ENCODE results near the gene ZNF444. TPM values are rescaled to one million over a fixed set of nuclear protein-coding genes. Genes with fewer than 3 reads are reported as not detected.
A peak's percentile ranks its signal among the peaks of the same experiment; 100 is the strongest.

Gene ZNF444
- total RNA-seq, 1 experiment from 2014 or later, result 92.2 TPM

DNA sequence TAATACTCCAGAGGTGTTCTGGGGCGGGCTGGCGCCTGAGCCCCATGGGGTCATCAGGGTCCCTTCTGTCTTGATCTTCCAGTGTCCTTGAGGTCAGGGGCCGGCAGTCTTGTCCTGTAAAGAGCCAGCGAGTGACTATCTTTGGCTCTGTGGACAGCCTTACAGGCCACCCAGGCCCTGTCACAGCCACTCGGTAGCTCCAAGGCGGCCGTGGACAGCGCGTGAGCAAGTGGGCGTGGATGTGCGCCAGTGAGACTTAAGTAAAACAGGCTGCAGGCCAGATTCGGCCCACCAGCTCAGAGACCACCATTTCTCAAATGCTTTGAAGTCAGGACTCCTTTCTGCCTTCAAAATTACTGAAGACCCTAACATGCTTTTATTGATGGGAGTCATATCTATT, 3.7 kb downstream of the ZNF444 start:
- Histone ChIP-seq H3K27me3 (replicated peaks; ENCODE audit: control insufficient read depth, insufficient read depth, low read length) (no peaks in the 10 kb centered on the region), H3K4me3 (ENCODE audit: low read depth, low read length) (no peak overlapping the region), H3K36me3 (ENCODE audit: control insufficient read depth, insufficient read depth, low read length) (peaks cover 6% of the 10 kb centered on the region), H3K4me1 (peaks cover 20% of the 10 kb centered on the region), H3K9me3 (no peaks in the 10 kb centered on the region)
- DNase-seq, result no peak
- Mint-ChIP-seq H3K36me3 (ENCODE audit: insufficient read depth, unreplicated experiment) (peaks cover 63% of the 10 kb centered on the region), H3K9me3 (ENCODE audit: unreplicated experiment) (no peaks in the 10 kb centered on the region), H3K4me1 (ENCODE audit: low read depth, unreplicated experiment) (peaks cover 26% of the 10 kb centered on the region), H3K27me3 (ENCODE audit: insufficient read depth, unreplicated experiment) (no peaks in the 10 kb centered on the region), H3K27ac (ENCODE audit: unreplicated experiment) (peak overlapping the region; percentile 94), H3K4me3 (ENCODE audit: unreplicated experiment) (no peak overlapping the region)
- BruUV-seq (replicated peaks), result no TSS peak
- CTCF ChIA-PET, result no interaction called here
- TF ChIP-seq, protein P1, sequence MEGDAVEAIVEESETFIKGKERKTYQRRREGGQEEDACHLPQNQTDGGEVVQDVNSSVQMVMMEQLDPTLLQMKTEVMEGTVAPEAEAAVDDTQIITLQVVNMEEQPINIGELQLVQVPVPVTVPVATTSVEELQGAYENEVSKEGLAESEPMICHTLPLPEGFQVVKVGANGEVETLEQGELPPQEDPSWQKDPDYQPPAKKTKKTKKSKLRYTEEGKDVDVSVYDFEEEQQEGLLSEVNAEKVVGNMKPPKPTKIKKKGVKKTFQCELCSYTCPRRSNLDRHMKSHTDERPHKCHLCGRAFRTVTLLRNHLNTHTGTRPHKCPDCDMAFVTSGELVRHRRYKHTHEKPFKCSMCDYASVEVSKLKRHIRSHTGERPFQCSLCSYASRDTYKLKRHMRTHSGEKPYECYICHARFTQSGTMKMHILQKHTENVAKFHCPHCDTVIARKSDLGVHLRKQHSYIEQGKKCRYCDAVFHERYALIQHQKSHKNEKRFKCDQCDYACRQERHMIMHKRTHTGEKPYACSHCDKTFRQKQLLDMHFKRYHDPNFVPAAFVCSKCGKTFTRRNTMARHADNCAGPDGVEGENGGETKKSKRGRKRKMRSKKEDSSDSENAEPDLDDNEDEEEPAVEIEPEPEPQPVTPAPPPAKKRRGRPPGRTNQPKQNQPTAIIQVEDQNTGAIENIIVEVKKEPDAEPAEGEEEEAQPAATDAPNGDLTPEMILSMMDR (IDR thresholded peaks at IDR 0.05; ENCODE audit: insufficient read depth in 1 of 2, low read depth in 1 of 2, low read length in 1 of 2, severe bottlenecking in 1 of 2, unreplicated experiment in 1 of 2), result no peak
- POLR2A ChIA-PET, result no interaction called here
- intact Hi-C loops (cut with micrococcal nuclease; ENCODE audit: unreplicated experiment), result loop anchor here (5.0 to 10.0 kb wide), 2 partner anchors 490 to 1683 kb away; partner anchors contain the start of genes LENG9 and U2AF2

- H3K4me3 Mint-ChIP-seq (ENCODE audit: unreplicated experiment), result no peak overlapping the region
- Histone ChIP-seq H3K4me1 (peaks cover 17% of the 10 kb centered on the region), H3K9me3 (no peaks in the 10 kb centered on the region), H3K4me3 (ENCODE audit: low read depth, low read length) (no peak overlapping the region), H3K27me3 (replicated peaks; ENCODE audit: control insufficient read depth, insufficient read depth, low read length) (no peaks in the 10 kb centered on the region), H3K36me3 (ENCODE audit: control insufficient read depth, insufficient read depth, low read length) (peaks cover 6% of the 10 kb centered on the region)
- POLR2A ChIA-PET, result no interaction called here
- H3K27me3 Mint-ChIP-seq (ENCODE audit: insufficient read depth, unreplicated experiment), result no peaks in the 10 kb centered on the region
- no peaks in the 10 kb centered on the region for H3K9me3 Mint-ChIP-seq (ENCODE audit: unreplicated experiment)
- TF ChIP-seq, protein P1 (IDR thresholded peaks at IDR 0.05; ENCODE audit: insufficient read depth in 1 of 2, low read depth in 1 of 2, low read length in 1 of 2, severe bottlenecking in 1 of 2, unreplicated experiment in 1 of 2), result no peak
- peaks cover 21% of the 10 kb centered on the region for H3K4me1 Mint-ChIP-seq (ENCODE audit: low read depth, unreplicated experiment)
- DNase-seq, result no peak
- H3K27ac Mint-ChIP-seq (ENCODE audit: unreplicated experiment), result no peak overlapping the region
- intact Hi-C loops (cut with micrococcal nuclease; ENCODE audit: unreplicated experiment), result loop anchor here (10.0 kb wide), 1 partner anchor 491 kb away; the partner anchor contains the start of gene U2AF2
- CTCF ChIA-PET, result interaction anchor here (0.8 kb wide), 1 partner anchor 79 kb away, joined by 3 read pairs; no protein-coding TSS in a partner anchor
- no TSS peak for BruUV-seq (replicated peaks)
- peaks cover 61% of the 10 kb centered on the region for H3K36me3 Mint-ChIP-seq (ENCODE audit: insufficient read depth, unreplicated experiment)
Observed at GRCh38 chr19:56145698-56146097, 4.6 kb downstream of the ZNF444 start.

GRCh38 chr19:56146904-56147303, 5.8 kb downstream of the ZNF444 start:
- Mint-ChIP-seq H3K4me1 (ENCODE audit: low read depth, unreplicated experiment) (peaks cover 21% of the 10 kb centered on the region), H3K9me3 (ENCODE audit: unreplicated experiment) (no peaks in the 10 kb centered on the region), H3K4me3 (ENCODE audit: unreplicated experiment) (no peak overlapping the region), H3K27me3 (ENCODE audit: insufficient read depth, unreplicated experiment) (no peaks in the 10 kb centered on the region), H3K27ac (ENCODE audit: unreplicated experiment) (no peak overlapping the region), H3K36me3 (ENCODE audit: insufficient read depth, unreplicated experiment) (peaks cover 58% of the 10 kb centered on the region)
- intact Hi-C loops (cut with micrococcal nuclease; ENCODE audit: unreplicated experiment), result loop anchor here (10.0 kb wide), 1 partner anchor 492 kb away; the partner anchor contains the start of gene U2AF2
- Histone ChIP-seq H3K4me3 (ENCODE audit: low read depth, low read length) (no peak overlapping the region), H3K4me1 (peaks cover 17% of the 10 kb centered on the region), H3K36me3 (ENCODE audit: control insufficient read depth, insufficient read depth, low read length) (peaks cover 6% of the 10 kb centered on the region), H3K9me3 (no peaks in the 10 kb centered on the region), H3K27me3 (replicated peaks; ENCODE audit: control insufficient read depth, insufficient read depth, low read length) (no peaks in the 10 kb centered on the region)
- ChIA-PET CTCF (no interaction called here), POLR2A (no interaction called here)
- TF ChIP-seq, protein P1 (IDR thresholded peaks at IDR 0.05; ENCODE audit: insufficient read depth in 1 of 2, low read depth in 1 of 2, low read length in 1 of 2, severe bottlenecking in 1 of 2, unreplicated experiment in 1 of 2), result no peak
- BruUV-seq (replicated peaks), result no TSS peak
- DNase-seq, result no peak

All from Caco-2 (cell line).